Adrenal gland (tissue), 12 donors: ENCODE results near the gene LMBRD1. TPM values are rescaled to one million over a fixed set of nuclear protein-coding genes. Genes with fewer than 3 reads are reported as not detected.

ENCODE experiments used
- DNase-seq, 7 donors: peaks; one replicate each; pipeline ENCODE4 v3.0.0-alpha.2; 2019 to 2020
- H3K27ac ChIP-seq, 5 donors: fragments of 200-600 bp; sonication (generic) in 4 of 5; 1 replicate in 3 of 5; 2 replicates in 2 of 5; pipeline versions ENCODE4 v1.5.1 to v1.8.0; 2016 to 2020; ENCODE audit warnings: mild to moderate bottlenecking in 1 of 5
- H3K27me3 ChIP-seq: fragments of 200-600 bp; 2 replicates; pipeline ENCODE4 v1.8.0; 2021
- H3K36me3 ChIP-seq, 2 donors: fragments of 200-600 bp; replicated peaks in 1 of 2; 1 replicate in 1 of 2; 2 replicates in 1 of 2; pipeline versions ENCODE4 v1.5.1 to v1.8.0; 2018 to 2022
- H3K4me1 ChIP-seq, 2 donors: fragments of 200-600 bp; replicated peaks in 1 of 2; 1 replicate in 1 of 2; 2 replicates in 1 of 2; pipeline versions ENCODE4 v1.5.1 to v1.8.0; 2018 to 2021
- H3K4me3 ChIP-seq, 4 donors: fragments of 200-600 bp; sonication (generic) in 3 of 4; one replicate each; pipeline ENCODE4 v1.5.1; 2016 to 2018
- H3K9me3 ChIP-seq, 3 donors: fragments of 200-600 bp; sonication (generic) in 1 of 3; replicated peaks in 1 of 3; 1 replicate in 2 of 3; 2 replicates in 1 of 3; pipeline versions ENCODE4 v1.5.1 to v1.8.0; 2016 to 2021
- CTCF ChIP-seq, 6 experiments: fragments of 450-650 bp in 4 of 6; fragments of 200-600 bp in 2 of 6; sonication (generic) in 1 of 6; IDR thresholded peaks; 1 replicate in 5 of 6; 2 replicates in 1 of 6; pipeline versions ENCODE4 v1.5.1 to v1.8.0; 2016 to 2021; ENCODE audit warnings: antibody characterized with exemption in 6 of 6, mild to moderate bottlenecking in 2 of 6, moderate library complexity in 1 of 6
- POLR2A ChIP-seq, 2 donors: fragments of 450-650 bp; IDR thresholded peaks; one replicate each; pipeline ENCODE4 v1.6.1; 2017; ENCODE audit warnings: antibody characterized with exemption in 2 of 2, mild to moderate bottlenecking in 2 of 2, moderate library complexity in 1 of 2
- WGBS, 4 donors: extraction: QIAGEN DNeasy Blood & Tissue Kit in 2 of 4; methylation state at CpG; one replicate each; pipeline versions ENCODE4 v1.1.5 to v1.1.7; 2013 to 2017; 5-methylcytosine and 5-hydroxymethylcytosine counted together
- intact Hi-C, 2 donors: fragments of 100-400 bp; cut with DNase I; formaldehyde crosslinking; loops; one replicate each; pipeline versions ENCODE4 v1.14.1 to v1.15.0; 2022 to 2023
- polyA plus RNA-seq, 3 donors: library from polyadenylated mRNA; stranded (reverse); fragments of 200-250 nt in 2 of 3; fragments of 350-450 nt in 1 of 3; fragmentation: Illumina TruSeq in 1 of 3; extraction: RNeasy Lipid Tissue Mini Kit (QIAGEN cat#74804) in 1 of 3; gene quantifications; one replicate each; pipeline ENCODE4 v1.2.3, GENCODE V29; 2013 to 2014
- total RNA-seq, 9 donors: library from RNA; depleted of rRNA in 4 of 9; stranded (reverse); fragments of >200 nt in 4 of 9; fragments of 120-200 nt in 1 of 9; fragmentation: NEBNext Ultra II Directional in 1 of 9; extraction: Animal tissue kit (Norgen Biotek cat#: 25700) in 1 of 9; gene quantifications; one replicate each; pipeline versions ENCODE4 v1.1.0 to v1.2.4, GENCODE V29; 2013 to 2023
- donor health status: healthy with polysubstance abuse.
- donor health status: Bipolar disorder and iron deficiency.
- donor health status: DM: yes; HTN: yes; CAD: no.
- donor health status: DM: no; HTN: no; CAD: no.
- donor health status: DM: no; HTN: no; CAD: no.
- donor health status: DM: yes; HTN: yes; CAD: no.

LMBRD1 gene
- total and polyA plus RNA-seq, 12 donors: 22.1 to 141 (median 103) TPM

GRCh38 chr6:69818223-69818930 lies 21.6 kb upstream of the LMBRD1 start:
- DNase-seq: no peak
- Histone ChIP-seq H3K27me3 (no peaks in the 10 kb centered on the region), H3K4me3 (no peak overlapping the region), H3K9me3 (no peaks in the 10 kb centered on the region), H3K4me1 (no peaks in the 10 kb centered on the region), H3K27ac (no peak overlapping the region), H3K36me3 (no peaks in the 10 kb centered on the region)
- TF ChIP-seq POLR2A (IDR thresholded peaks at IDR 0.05): no peak
- TF ChIP-seq CTCF (IDR thresholded peaks at IDR 0.05): no peak
- intact Hi-C loops: no loop called here
- 88 to 95% (median 93%) methylated on average over 2 of the region's 2 CpGs for WGBS, 4 donors

GRCh38 chr6:69817358-69817757 lies 20.5 kb upstream of the LMBRD1 start:
- no peak overlapping the region for H3K27ac ChIP-seq
- no peak for DNase-seq
- no peak for TF ChIP-seq CTCF (IDR thresholded peaks at IDR 0.05)
- no peak for TF ChIP-seq POLR2A (IDR thresholded peaks at IDR 0.05)
- H3K4me3 ChIP-seq: no peak overlapping the region
- intact Hi-C loops: no loop called here
- no peaks in the 10 kb centered on the region for H3K9me3 ChIP-seq
- H3K4me1 ChIP-seq: no peaks in the 10 kb centered on the region
- H3K27me3 ChIP-seq: no peaks in the 10 kb centered on the region
- H3K36me3 ChIP-seq: no peaks in the 10 kb centered on the region

GRCh38 chr6:69816569-69816968 lies 19.8 kb upstream of the LMBRD1 start:
- Histone ChIP-seq H3K4me1 (no peaks in the 10 kb centered on the region), H3K9me3 (no peaks in the 10 kb centered on the region), H3K4me3 (no peak overlapping the region), H3K27ac (no peak overlapping the region), H3K27me3 (no peaks in the 10 kb centered on the region), H3K36me3 (no peaks in the 10 kb centered on the region)
- TF ChIP-seq CTCF (IDR thresholded peaks at IDR 0.05) (no peak), POLR2A (IDR thresholded peaks at IDR 0.05) (no peak)
- intact Hi-C loops: no loop called here
- no peak for DNase-seq
- 56 to 74% (median 67%) methylated on average over 3 of the region's 3 CpGs for WGBS, 4 donors

- Histone ChIP-seq H3K4me1 (no peaks in the 10 kb centered on the region), H3K4me3 (no peak overlapping the region), H3K9me3 (no peaks in the 10 kb centered on the region), H3K27me3 (no peaks in the 10 kb centered on the region), H3K27ac (no peak overlapping the region), H3K36me3 (no peaks in the 10 kb centered on the region)
- TF ChIP-seq POLR2A (IDR thresholded peaks at IDR 0.05) (no peak), CTCF (IDR thresholded peaks at IDR 0.05) (no peak)
- no peak for DNase-seq
- 94 to 100% (median 95%) methylated on average over 1 of the region's 1 CpG for WGBS, 4 donors
- intact Hi-C loops: no loop called here
Observed at GRCh38 chr6:69816026-69816425, 19.2 kb upstream of the LMBRD1 start.
